WTC11 (cell line): ENCODE data around the gene HRC. TPM values are rescaled to one million over a fixed set of nuclear protein-coding genes. Genes with fewer than 3 reads are reported as not detected.
"Not testable (repeated sequence)": the region's sequence is repeated elsewhere in the genome, so short reads cannot be mapped to it uniquely, and the experiment has no call there.

Experiments
- ATAC-seq: fragments of 200-7000 bp; cut with Tn5 transposase; 2 replicates; pipeline ENCODE4 v1.10.0; 2021; ENCODE audit warnings: mild to moderate bottlenecking, moderate library complexity
- CTCF ChIA-PET: fragments of 300-600 bp; sonication (Branson Sonifier 250); formaldehyde crosslinking; loops from one replicate; lab custom pipeline; 2021; ENCODE audit warnings: antibody characterized with exemption; lab: Charles Lee
- POLR2A ChIA-PET: fragments of 350-600 bp; sonication (Branson Sonifier 250); formaldehyde crosslinking; loops from one replicate; lab custom pipeline; 2021; ENCODE audit warnings: antibody characterized with exemption; lab: Charles Lee
- DNase-seq: peaks from one replicate; pipeline ENCODE4 v3.0.0; 2021; ENCODE audit warnings: low spot score
- H3K27ac Mint-ChIP-seq: 2 replicates; pipeline ENCODE4 v1.8.0; 2021; ENCODE audit warnings: mixed read lengths
- H3K27me3 Mint-ChIP-seq: 2 replicates; pipeline ENCODE4 v1.8.0; 2021; ENCODE audit warnings: low read depth, mild to moderate bottlenecking, moderate library complexity, mixed read lengths
- H3K36me3 Mint-ChIP-seq: 2 replicates; pipeline ENCODE4 v1.8.0; 2021; ENCODE audit warnings: mixed read lengths
- H3K4me1 Mint-ChIP-seq: 2 replicates; pipeline ENCODE4 v1.8.0; 2022; ENCODE audit warnings: mixed read lengths
- H3K4me3 Mint-ChIP-seq: 2 replicates; pipeline ENCODE4 v1.8.0; 2021; ENCODE audit warnings: mild to moderate bottlenecking, moderate library complexity, mixed read lengths
- H3K9me3 Mint-ChIP-seq: 2 replicates; pipeline ENCODE4 v1.8.0; 2021; ENCODE audit warnings: mixed read lengths
- CBFB ChIP-seq: sonication (generic); formaldehyde crosslinking; IDR thresholded peaks from 2 replicates; pipeline ENCODE4 v1.8.1; 2022; ENCODE audit warnings: mild to moderate bottlenecking, low read depth, missing genetic modification reagents
- FOXK1 ChIP-seq: sonication (generic); formaldehyde crosslinking; IDR thresholded peaks from 2 replicates; pipeline ENCODE4 v1.8.0; 2022; ENCODE audit warnings: mild to moderate bottlenecking, moderate library complexity, missing genetic modification reagents
- JAZF1 ChIP-seq: fragments of 250-450 bp; sonication (Bioruptor Pico); IDR thresholded peaks from 2 replicates; pipeline ENCODE4 v1.9.0; 2021; ENCODE audit warnings: moderate library complexity, mild to moderate bottlenecking, inconsistent platforms
- JUN ChIP-seq: sonication (generic); formaldehyde crosslinking; IDR thresholded peaks from 2 replicates; pipeline ENCODE4 v1.8.0; 2023; ENCODE audit warnings: mild to moderate bottlenecking, missing genetic modification reagents
- NFATC4 ChIP-seq: fragments of 250-450 bp; sonication (Bioruptor Pico); IDR thresholded peaks from 2 replicates; pipeline ENCODE4 v1.9.0; 2021; ENCODE audit warnings: mild to moderate bottlenecking
- NFYB ChIP-seq: sonication (generic); formaldehyde crosslinking; conservative IDR thresholded peaks from 2 replicates; pipeline ENCODE4 v1.8.0; 2022; ENCODE audit warnings: low read depth, missing genetic modification reagents
- TCF7 ChIP-seq: sonication (generic); formaldehyde crosslinking; IDR thresholded peaks from 2 replicates; pipeline ENCODE4 v1.8.0; 2022; ENCODE audit warnings: mild to moderate bottlenecking, low read depth, missing genetic modification reagents, moderate library complexity
- TEAD4 ChIP-seq: sonication (generic); formaldehyde crosslinking; IDR thresholded peaks from 2 replicates; pipeline ENCODE4 v1.8.0; 2022; ENCODE audit warnings: mild to moderate bottlenecking, missing genetic modification reagents
- ZNF317 ChIP-seq: sonication (generic); formaldehyde crosslinking; IDR thresholded peaks from 2 replicates; pipeline ENCODE4 v1.8.1; 2023; ENCODE audit warnings: low read depth, mild to moderate bottlenecking, moderate library complexity, missing genetic modification reagents, borderline replicate concordance
- ZNF423 ChIP-seq: fragments of 250-450 bp; sonication (Bioruptor Pico); IDR thresholded peaks from 2 replicates; pipeline ENCODE4 v2.1.2; 2022; ENCODE audit warnings: mild to moderate bottlenecking, moderate library complexity
- ZNF671 ChIP-seq: fragments of 250-450 bp; sonication (Bioruptor Pico); IDR thresholded peaks from 2 replicates; pipeline ENCODE4 v1.8.0; 2021; ENCODE audit warnings: mild to moderate bottlenecking
- total RNA-seq: library from RNA; stranded (reverse); gene quantifications from 3 replicates; pipeline ENCODE4 v1.2.3, GENCODE V29; 2021
- TF ChIP-seq, protein P1 (sequence below): sonication (generic); formaldehyde crosslinking; IDR thresholded peaks from 2 replicates; pipeline ENCODE4 v1.8.1; 2023; ENCODE audit warnings: mild to moderate bottlenecking, missing genetic modification reagents, moderate library complexity
- TF ChIP-seq, protein P2 (sequence below): sonication (generic); formaldehyde crosslinking; IDR thresholded peaks from 2 replicates; pipeline ENCODE4 v1.8.0; 2022; ENCODE audit warnings: missing genetic modification reagents
- TF ChIP-seq, protein P3 (sequence below): fragments of 250-450 bp; sonication (Bioruptor Pico); IDR thresholded peaks from 2 replicates; pipeline ENCODE4 v1.9.0; 2021; ENCODE audit warnings: moderate library complexity, mild to moderate bottlenecking, inconsistent platforms, borderline replicate concordance
- TF ChIP-seq, protein P4 (sequence below): sonication (generic); formaldehyde crosslinking; IDR thresholded peaks from 2 replicates; pipeline ENCODE4 v1.8.1; 2023; ENCODE audit warnings: mild to moderate bottlenecking, missing genetic modification reagents
- TF ChIP-seq, protein P5 (sequence below): fragments of 250-450 bp; sonication (Bioruptor Pico); IDR thresholded peaks from 2 replicates; pipeline ENCODE4 v1.9.0; 2021; ENCODE audit warnings: mild to moderate bottlenecking
- TF ChIP-seq, protein P6 (sequence below): sonication (generic); formaldehyde crosslinking; IDR thresholded peaks from 2 replicates; pipeline ENCODE4 v1.8.1; 2022; ENCODE audit warnings: mild to moderate bottlenecking, missing genetic modification reagents, moderate library complexity, borderline replicate concordance
- TF ChIP-seq, protein P7 (sequence below): sonication (generic); formaldehyde crosslinking; IDR thresholded peaks from 2 replicates; pipeline ENCODE4 v1.8.0; 2023; ENCODE audit warnings: mild to moderate bottlenecking, missing genetic modification reagents
- TF ChIP-seq, protein P8 (sequence below): sonication (generic); formaldehyde crosslinking; IDR thresholded peaks from 2 replicates; pipeline ENCODE4 v1.8.1; 2022; ENCODE audit warnings: low read depth, missing genetic modification reagents, borderline replicate concordance

HRC gene
- total RNA-seq, 1 experiment from 2014 or later, result 1.9 TPM

DNA sequence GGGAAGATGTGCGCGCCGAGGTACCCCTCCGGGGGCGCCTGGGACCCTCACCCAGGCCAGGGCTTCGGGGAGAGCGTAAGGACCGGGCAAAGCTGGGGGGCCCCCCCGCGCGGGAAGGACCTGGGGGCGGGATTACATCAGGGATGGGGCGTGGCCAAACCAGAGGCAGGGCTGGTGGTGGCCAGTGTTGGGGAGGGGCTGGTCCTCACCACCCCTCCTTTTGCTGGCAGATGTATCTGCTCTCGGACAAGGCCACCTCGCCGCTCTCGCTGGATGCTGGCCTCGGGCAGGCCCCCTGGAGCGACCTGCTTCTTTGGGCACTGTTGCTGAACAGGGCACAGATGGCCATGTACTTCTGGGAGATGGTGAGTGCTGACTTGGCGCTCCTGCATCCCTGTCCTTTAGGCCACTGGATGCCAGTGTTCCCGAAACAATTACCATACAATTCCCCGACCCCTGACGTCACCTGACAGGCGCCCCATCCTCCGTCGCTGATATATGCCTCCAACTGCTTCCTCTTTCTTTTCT, 27.7 kb upstream of the HRC start (continued):
- TF ChIP-seq, protein P1, sequence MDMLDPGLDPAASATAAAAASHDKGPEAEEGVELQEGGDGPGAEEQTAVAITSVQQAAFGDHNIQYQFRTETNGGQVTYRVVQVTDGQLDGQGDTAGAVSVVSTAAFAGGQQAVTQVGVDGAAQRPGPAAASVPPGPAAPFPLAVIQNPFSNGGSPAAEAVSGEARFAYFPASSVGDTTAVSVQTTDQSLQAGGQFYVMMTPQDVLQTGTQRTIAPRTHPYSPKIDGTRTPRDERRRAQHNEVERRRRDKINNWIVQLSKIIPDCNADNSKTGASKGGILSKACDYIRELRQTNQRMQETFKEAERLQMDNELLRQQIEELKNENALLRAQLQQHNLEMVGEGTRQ, result no peak
- TF ChIP-seq, protein P2, sequence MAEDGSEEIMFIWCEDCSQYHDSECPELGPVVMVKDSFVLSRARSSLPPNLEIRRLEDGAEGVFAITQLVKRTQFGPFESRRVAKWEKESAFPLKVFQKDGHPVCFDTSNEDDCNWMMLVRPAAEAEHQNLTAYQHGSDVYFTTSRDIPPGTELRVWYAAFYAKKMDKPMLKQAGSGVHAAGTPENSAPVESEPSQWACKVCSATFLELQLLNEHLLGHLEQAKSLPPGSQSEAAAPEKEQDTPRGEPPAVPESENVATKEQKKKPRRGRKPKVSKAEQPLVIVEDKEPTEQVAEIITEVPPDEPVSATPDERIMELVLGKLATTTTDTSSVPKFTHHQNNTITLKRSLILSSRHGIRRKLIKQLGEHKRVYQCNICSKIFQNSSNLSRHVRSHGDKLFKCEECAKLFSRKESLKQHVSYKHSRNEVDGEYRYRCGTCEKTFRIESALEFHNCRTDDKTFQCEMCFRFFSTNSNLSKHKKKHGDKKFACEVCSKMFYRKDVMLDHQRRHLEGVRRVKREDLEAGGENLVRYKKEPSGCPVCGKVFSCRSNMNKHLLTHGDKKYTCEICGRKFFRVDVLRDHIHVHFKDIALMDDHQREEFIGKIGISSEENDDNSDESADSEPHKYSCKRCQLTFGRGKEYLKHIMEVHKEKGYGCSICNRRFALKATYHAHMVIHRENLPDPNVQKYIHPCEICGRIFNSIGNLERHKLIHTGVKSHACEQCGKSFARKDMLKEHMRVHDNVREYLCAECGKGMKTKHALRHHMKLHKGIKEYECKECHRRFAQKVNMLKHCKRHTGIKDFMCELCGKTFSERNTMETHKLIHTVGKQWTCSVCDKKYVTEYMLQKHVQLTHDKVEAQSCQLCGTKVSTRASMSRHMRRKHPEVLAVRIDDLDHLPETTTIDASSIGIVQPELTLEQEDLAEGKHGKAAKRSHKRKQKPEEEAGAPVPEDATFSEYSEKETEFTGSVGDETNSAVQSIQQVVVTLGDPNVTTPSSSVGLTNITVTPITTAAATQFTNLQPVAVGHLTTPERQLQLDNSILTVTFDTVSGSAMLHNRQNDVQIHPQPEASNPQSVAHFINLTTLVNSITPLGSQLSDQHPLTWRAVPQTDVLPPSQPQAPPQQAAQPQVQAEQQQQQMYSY (CRISPR knock-in tag), result no peak
- TF ChIP-seq, protein P3, sequence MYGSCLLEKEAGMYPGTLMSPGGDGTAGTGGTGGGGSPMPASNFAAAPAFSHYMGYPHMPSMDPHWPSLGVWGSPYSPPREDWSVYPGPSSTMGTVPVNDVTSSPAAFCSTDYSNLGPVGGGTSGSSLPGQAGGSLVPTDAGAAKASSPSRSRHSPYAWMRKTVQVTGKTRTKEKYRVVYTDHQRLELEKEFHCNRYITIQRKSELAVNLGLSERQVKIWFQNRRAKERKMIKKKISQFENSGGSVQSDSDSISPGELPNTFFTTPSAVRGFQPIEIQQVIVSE, result no peak

DNA sequence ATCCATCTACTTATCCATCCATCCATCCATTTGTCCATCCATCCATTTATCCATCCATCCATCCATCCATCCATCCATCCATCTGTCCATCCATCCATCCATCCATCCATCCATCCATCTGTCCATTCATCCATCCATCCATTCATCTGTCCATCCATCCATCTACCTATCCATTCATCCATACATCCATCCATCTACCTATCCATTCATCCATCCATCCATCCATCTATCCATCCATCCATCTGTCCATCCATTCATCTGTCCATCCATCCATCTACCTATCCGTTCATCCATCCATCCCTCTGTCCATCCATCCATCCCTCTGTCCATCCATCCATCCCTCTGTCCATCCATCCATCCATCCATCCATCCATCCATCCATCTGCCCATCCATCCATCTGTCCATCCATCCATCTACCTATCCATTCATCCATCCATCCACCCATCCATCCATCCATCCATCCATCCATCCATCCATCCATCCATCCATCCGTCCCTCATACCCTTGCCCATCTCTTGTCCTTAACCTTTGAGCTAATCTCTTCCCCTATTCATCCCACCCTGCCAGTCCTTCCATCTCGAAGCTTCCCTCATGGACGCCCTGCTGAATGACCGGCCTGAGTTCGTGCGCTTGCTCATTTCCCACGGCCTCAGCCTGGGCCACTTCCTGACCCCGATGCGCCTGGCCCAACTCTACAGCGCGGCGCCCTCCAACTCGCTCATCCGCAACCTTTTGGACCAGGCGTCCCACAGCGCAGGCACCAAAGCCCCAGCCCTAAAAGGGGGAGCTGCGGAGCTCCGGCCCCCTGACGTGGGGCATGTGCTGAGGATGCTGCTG, 27.0 kb upstream of the HRC start:
- not testable (repeated sequence) for DNase-seq

DNA sequence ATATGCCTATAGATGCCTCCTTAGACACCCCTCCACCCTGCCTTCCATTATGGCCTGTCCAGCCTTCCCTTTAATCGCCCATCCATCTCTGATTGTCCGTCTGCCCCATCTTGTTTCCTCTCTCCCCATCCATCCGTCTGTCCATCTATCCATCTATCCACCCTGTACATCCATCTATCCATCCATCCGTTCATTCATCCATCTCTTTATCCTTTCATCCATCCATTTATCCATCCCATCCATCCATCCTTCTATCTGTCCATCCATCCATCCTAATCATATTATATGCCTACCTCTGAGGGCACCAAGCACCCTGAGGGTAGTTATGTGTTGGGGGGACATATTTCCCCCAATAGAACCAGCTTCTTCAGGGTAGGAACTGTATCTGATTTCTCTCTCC, 25.5 kb upstream of the HRC start:
- no peak for DNase-seq
- peaks cover 15% of the 10 kb centered on the region for H3K9me3 Mint-ChIP-seq
- CTCF ChIA-PET, result no interaction called here
- no peak for ATAC-seq
- no peak overlapping the region for H3K27ac Mint-ChIP-seq
- no peaks in the 10 kb centered on the region for H3K4me1 Mint-ChIP-seq
- H3K36me3 Mint-ChIP-seq, result peaks cover 10% of the 10 kb centered on the region
- no peak overlapping the region for H3K4me3 Mint-ChIP-seq
- POLR2A ChIA-PET, result no interaction called here
- 0 out of 2 replicates have a peak, but pooled peaks cover 3% of the 10 kb centered on the region for H3K27me3 Mint-ChIP-seq
- no peak for TF ChIP-seq ZNF423 (CRISPR knock-in tag)
- TF ChIP-seq NFYB (CRISPR knock-in tag), result no peak
- TF ChIP-seq CBFB (CRISPR knock-in tag), result no peak
- TF ChIP-seq JAZF1, result no peak
- no peak for TF ChIP-seq ZNF317 (CRISPR knock-in tag)
- TF ChIP-seq NFATC4 (CRISPR knock-in tag), result no peak
- TF ChIP-seq, protein P4, sequence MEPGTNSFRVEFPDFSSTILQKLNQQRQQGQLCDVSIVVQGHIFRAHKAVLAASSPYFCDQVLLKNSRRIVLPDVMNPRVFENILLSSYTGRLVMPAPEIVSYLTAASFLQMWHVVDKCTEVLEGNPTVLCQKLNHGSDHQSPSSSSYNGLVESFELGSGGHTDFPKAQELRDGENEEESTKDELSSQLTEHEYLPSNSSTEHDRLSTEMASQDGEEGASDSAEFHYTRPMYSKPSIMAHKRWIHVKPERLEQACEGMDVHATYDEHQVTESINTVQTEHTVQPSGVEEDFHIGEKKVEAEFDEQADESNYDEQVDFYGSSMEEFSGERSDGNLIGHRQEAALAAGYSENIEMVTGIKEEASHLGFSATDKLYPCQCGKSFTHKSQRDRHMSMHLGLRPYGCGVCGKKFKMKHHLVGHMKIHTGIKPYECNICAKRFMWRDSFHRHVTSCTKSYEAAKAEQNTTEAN, result no peak
- TF ChIP-seq TCF7, result no peak
- TF ChIP-seq, protein P5, sequence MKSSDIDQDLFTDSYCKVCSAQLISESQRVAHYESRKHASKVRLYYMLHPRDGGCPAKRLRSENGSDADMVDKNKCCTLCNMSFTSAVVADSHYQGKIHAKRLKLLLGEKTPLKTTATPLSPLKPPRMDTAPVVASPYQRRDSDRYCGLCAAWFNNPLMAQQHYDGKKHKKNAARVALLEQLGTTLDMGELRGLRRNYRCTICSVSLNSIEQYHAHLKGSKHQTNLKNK (CRISPR knock-in tag), result no peak
- no peak for TF ChIP-seq ZNF671 (CRISPR knock-in tag)
- TF ChIP-seq TEAD4 (CRISPR knock-in tag), result no peak
- TF ChIP-seq, protein P6, sequence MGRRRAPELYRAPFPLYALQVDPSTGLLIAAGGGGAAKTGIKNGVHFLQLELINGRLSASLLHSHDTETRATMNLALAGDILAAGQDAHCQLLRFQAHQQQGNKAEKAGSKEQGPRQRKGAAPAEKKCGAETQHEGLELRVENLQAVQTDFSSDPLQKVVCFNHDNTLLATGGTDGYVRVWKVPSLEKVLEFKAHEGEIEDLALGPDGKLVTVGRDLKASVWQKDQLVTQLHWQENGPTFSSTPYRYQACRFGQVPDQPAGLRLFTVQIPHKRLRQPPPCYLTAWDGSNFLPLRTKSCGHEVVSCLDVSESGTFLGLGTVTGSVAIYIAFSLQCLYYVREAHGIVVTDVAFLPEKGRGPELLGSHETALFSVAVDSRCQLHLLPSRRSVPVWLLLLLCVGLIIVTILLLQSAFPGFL (CRISPR knock-in tag), result no peak
- TF ChIP-seq, protein P7, sequence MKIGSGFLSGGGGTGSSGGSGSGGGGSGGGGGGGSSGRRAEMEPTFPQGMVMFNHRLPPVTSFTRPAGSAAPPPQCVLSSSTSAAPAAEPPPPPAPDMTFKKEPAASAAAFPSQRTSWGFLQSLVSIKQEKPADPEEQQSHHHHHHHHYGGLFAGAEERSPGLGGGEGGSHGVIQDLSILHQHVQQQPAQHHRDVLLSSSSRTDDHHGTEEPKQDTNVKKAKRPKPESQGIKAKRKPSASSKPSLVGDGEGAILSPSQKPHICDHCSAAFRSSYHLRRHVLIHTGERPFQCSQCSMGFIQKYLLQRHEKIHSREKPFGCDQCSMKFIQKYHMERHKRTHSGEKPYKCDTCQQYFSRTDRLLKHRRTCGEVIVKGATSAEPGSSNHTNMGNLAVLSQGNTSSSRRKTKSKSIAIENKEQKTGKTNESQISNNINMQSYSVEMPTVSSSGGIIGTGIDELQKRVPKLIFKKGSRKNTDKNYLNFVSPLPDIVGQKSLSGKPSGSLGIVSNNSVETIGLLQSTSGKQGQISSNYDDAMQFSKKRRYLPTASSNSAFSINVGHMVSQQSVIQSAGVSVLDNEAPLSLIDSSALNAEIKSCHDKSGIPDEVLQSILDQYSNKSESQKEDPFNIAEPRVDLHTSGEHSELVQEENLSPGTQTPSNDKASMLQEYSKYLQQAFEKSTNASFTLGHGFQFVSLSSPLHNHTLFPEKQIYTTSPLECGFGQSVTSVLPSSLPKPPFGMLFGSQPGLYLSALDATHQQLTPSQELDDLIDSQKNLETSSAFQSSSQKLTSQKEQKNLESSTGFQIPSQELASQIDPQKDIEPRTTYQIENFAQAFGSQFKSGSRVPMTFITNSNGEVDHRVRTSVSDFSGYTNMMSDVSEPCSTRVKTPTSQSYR, result no peak
- TF ChIP-seq JUN, result no peak
- TF ChIP-seq FOXK1 (CRISPR knock-in tag), result no peak
- TF ChIP-seq, protein P8, sequence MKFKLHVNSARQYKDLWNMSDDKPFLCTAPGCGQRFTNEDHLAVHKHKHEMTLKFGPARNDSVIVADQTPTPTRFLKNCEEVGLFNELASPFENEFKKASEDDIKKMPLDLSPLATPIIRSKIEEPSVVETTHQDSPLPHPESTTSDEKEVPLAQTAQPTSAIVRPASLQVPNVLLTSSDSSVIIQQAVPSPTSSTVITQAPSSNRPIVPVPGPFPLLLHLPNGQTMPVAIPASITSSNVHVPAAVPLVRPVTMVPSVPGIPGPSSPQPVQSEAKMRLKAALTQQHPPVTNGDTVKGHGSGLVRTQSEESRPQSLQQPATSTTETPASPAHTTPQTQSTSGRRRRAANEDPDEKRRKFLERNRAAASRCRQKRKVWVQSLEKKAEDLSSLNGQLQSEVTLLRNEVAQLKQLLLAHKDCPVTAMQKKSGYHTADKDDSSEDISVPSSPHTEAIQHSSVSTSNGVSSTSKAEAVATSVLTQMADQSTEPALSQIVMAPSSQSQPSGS, result no peak

More for the DNA sequence above, 27.0 kb upstream of the HRC start:
- not testable (repeated sequence) for H3K4me1 Mint-ChIP-seq, ATAC-seq, H3K27me3 Mint-ChIP-seq, H3K27ac Mint-ChIP-seq, H3K4me3 Mint-ChIP-seq
- peaks cover 15% of the 10 kb centered on the region for H3K9me3 Mint-ChIP-seq
- POLR2A ChIA-PET, result interaction anchor here (0.7 kb wide), 1 partner anchor 75 kb away, joined by 3 read pairs; no protein-coding TSS in a partner anchor
- peaks cover 10% of the 10 kb centered on the region for H3K36me3 Mint-ChIP-seq
- CTCF ChIA-PET, result interaction anchor here (0.7 kb wide), 1 partner anchor 189 kb away, joined by 3 read pairs; the partner anchor contains the start of gene RUVBL2
